Omental fat pad (tissue), 4 donors: ENCODE data around the gene ZNF599. TPM values are rescaled to one million over a fixed set of nuclear protein-coding genes. Genes with fewer than 3 reads are reported as not detected.
"Not testable (repeated sequence)": the region's sequence is repeated elsewhere in the genome, so short reads cannot be mapped to it uniquely, and the experiment has no call there.

Experiments
- ATAC-seq: fragments of 150-250 bp; one replicate; pipeline ENCODE4 v1.9.1; 2016; ENCODE audit warnings: mild to moderate bottlenecking, moderate library complexity; ENCODE audit not compliant: low FRiP score
- DNase-seq: peaks from one replicate; pipeline ENCODE4 v3.0.0-alpha.2; 2019; ENCODE audit warnings: low spot score
- total RNA-seq, 4 donors: library from RNA; depleted of rRNA; stranded (reverse); fragments of >200 nt; gene quantifications; one replicate each; pipeline ENCODE4 v1.1.0, GENCODE V29; 2016
- TF ChIP-seq, protein P1 (sequence below), 3 donors: fragments of 450-650 bp; IDR thresholded peaks; one replicate each; pipeline ENCODE4 v1.5.1; 2016 to 2017; ENCODE audit warnings: antibody characterized with exemption in 3 of 3, mild to moderate bottlenecking in 3 of 3, moderate library complexity in 2 of 3

The ZNF599 gene
- 1 to 10 TPM; 3.5 to 9.9 (median 4.6) TPM for total RNA-seq

- ATAC-seq (peak; percentile 97), DNase-seq (peak; percentile 60)
- TF ChIP-seq, protein P1, sequence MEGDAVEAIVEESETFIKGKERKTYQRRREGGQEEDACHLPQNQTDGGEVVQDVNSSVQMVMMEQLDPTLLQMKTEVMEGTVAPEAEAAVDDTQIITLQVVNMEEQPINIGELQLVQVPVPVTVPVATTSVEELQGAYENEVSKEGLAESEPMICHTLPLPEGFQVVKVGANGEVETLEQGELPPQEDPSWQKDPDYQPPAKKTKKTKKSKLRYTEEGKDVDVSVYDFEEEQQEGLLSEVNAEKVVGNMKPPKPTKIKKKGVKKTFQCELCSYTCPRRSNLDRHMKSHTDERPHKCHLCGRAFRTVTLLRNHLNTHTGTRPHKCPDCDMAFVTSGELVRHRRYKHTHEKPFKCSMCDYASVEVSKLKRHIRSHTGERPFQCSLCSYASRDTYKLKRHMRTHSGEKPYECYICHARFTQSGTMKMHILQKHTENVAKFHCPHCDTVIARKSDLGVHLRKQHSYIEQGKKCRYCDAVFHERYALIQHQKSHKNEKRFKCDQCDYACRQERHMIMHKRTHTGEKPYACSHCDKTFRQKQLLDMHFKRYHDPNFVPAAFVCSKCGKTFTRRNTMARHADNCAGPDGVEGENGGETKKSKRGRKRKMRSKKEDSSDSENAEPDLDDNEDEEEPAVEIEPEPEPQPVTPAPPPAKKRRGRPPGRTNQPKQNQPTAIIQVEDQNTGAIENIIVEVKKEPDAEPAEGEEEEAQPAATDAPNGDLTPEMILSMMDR (IDR thresholded peaks at IDR 0.05): no peak
Observed at GRCh38 chr19:34772697-34773554, at the start of gene ZNF599. Gene ZNF599 (minus strand): TSS chr19:34773215. CDS start chr19:34772841, 374 bp downstream.

DNA sequence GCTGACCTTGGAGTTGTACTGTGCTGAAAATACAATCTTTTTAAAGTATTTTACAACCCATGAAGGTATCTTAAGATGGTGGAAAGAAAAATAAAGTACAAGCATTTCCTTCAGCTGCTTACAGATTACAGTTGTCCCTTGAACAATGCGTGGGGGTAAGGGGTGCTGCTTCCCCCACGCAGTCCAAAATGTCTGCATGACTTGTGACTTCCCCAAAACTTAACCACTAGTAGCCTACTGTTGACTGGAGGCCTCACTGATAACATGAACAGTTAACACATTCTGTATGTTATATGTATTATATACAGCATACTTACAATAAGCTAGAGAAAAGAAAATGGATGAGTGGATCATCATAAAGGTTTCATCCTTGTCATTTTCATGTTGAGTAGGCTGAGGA lies 45.3 kb upstream of the ZNF599 start:
- TF ChIP-seq, protein P1 (IDR thresholded peaks at IDR 0.05): no peak
- ATAC-seq (no peak), DNase-seq (no peak)

DNA sequence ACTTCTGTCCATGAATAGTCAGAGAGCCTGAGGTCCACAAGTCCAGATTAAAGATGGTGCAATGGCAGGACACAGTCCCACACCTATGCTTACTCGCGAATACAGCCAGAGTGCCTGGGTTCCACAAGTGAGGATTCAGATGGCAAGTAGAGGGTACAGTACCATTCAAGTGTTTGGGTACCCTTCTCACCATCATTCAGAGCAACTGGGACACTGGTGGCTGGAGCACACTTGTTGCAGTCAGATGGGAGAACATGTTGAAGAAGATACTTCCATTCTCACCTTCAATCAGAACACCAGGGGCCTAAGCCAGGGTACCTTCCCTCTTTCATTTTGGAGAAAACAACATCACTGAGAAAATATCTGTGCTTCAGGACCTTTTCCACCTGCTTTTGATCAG lies 43.7 kb upstream of the ZNF599 start:
- TF ChIP-seq, protein P1 (IDR thresholded peaks at IDR 0.05): no peak
- DNase-seq (no peak), ATAC-seq (no peak)

DNA sequence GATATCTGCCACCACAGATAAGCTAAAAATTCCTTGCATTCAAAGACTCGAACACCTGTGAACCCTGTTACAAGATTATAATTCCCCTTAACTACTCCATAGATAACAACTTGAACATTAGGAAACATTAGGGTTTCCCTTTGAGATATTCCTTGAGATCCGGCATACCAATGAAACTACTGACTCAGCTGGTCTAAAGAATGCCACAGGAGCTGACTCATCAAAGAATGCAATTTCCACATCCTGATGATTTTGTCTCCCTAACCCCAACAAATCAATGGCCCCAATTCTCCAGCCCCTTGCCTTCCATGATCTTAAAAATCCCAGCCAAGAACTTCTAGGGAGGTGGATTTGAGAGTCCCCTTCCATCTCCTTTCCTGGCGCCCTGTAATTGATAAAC lies 35.6 kb upstream of the ZNF599 start:
- ATAC-seq (no peak), DNase-seq (no peak)
- TF ChIP-seq, protein P1 (IDR thresholded peaks at IDR 0.05): no peak

GRCh38 chr19:34806976-34807860 lies 34.2 kb upstream of the ZNF599 start:
- no peak for DNase-seq
- ATAC-seq: no peak
- TF ChIP-seq, protein P1 (IDR thresholded peaks at IDR 0.05): no peak

GRCh38 chr19:34804115-34804514 lies 31.1 kb upstream of the ZNF599 start:
- TF ChIP-seq, protein P1 (IDR thresholded peaks at IDR 0.05): no peak
- no peak for DNase-seq
- ATAC-seq: no peak

DNA sequence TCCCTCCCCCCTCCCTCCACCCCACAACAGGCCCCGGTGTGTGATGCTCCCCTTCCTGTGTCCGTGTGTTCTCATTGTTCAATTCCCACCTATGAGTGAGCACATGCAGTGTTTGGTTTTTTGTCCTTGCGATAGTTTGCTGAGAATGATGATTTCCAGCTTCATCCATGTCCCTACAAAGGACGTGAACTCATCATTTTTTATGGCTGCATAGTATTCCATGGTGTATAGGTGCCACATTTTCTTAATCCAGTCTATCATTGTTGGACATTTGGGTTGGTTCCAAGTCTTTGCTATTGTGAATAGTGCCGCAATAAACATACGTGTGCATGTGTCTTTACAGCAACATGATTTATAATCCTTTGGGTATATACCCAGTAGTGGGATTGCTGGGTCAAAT lies 23.9 kb upstream of the ZNF599 start:
- not testable (repeated sequence) for ATAC-seq

More for the DNA sequence above, 23.9 kb upstream of the ZNF599 start:
- not testable (repeated sequence) for DNase-seq
